HG03175 (cell line): ENCODE measurements around the gene ALDH3A1.

Experiments
- ATAC-seq: cut with Tn5 transposase; IDR thresholded peaks from one replicate; pipeline ENCODE4 v1.9.1; 2021; ENCODE audit warnings: mild to moderate bottlenecking, moderate library complexity; ENCODE audit not compliant: unreplicated experiment

ALDH3A1 gene

GRCh38 chr17:19760746-19761145 is 12.6 kb upstream of the ALDH3A1 start:
- no peak for ATAC-seq

- ATAC-seq: no peak
Observed at GRCh38 chr17:19759568-19760549, 11.8 kb upstream of the ALDH3A1 start.

- ATAC-seq: no peak
Observed at GRCh38 chr17:19757536-19758180, 9.6 kb upstream of the ALDH3A1 start.

- ATAC-seq: no peak
Observed at GRCh38 chr17:19756546-19756945, 8.4 kb upstream of the ALDH3A1 start.

- ATAC-seq: no peak
Observed at GRCh38 chr17:19755821-19756510, 7.9 kb upstream of the ALDH3A1 start.

GRCh38 chr17:19755392-19755791 is 7.3 kb upstream of the ALDH3A1 start:
- ATAC-seq: no peak

GRCh38 chr17:19753661-19754463 is 5.8 kb upstream of the ALDH3A1 start:
- ATAC-seq: no peak

GRCh38 chr17:19753051-19753509 is 5.0 kb upstream of the ALDH3A1 start:
- ATAC-seq: no peak

- ATAC-seq: no peak
Observed at GRCh38 chr17:19752216-19753050, 4.3 kb upstream of the ALDH3A1 start.

- no peak for ATAC-seq
Observed at GRCh38 chr17:19750835-19751234, 2.7 kb upstream of the ALDH3A1 start.

GRCh38 chr17:19750020-19750572 is 2.0 kb upstream of the ALDH3A1 start:
- ATAC-seq: no peak

- ATAC-seq: no peak
Observed at GRCh38 chr17:19748807-19749193, 702 bp upstream of the ALDH3A1 start.

GRCh38 chr17:19747159-19747719 is 859 bp downstream of the ALDH3A1 start:
- ATAC-seq: no peak

- no peak for ATAC-seq
Observed at GRCh38 chr17:19746517-19746916, 1.6 kb downstream of the ALDH3A1 start.

- no peak for ATAC-seq
Observed at GRCh38 chr17:19744922-19745757, 3.0 kb downstream of the ALDH3A1 start.

- ATAC-seq: no peak
Observed at GRCh38 chr17:19744492-19744891, 3.6 kb downstream of the ALDH3A1 start.

- ATAC-seq: no peak
Observed at GRCh38 chr17:19743101-19744100, 4.7 kb downstream of the ALDH3A1 start.
